GM12892 (cell line): ENCODE data around the gene MAST3.

Experiments used
- DNase-seq: peaks from one replicate; pipeline ENCODE4 v3.0.0; 2011; ENCODE audit not compliant: insufficient read length
- FAIRE-seq: peaks from 2 replicates; lab custom pipeline; 2011; peaks lifted over from hg19 to GRCh38; lab: Jason Lieb, UNC
- POLR2A ChIP-seq: IDR thresholded peaks from 2 replicates; pipeline ENCODE4 v1.6.1; 2011; ENCODE audit warnings: low read depth, low read length, control low read depth
- POLR2AphosphoS5 ChIP-seq: IDR thresholded peaks from 2 replicates; pipeline ENCODE4 v1.6.1; 2011; ENCODE audit warnings: low read depth, low read length, control low read depth
- TAF1 ChIP-seq: IDR thresholded peaks from 2 replicates; pipeline ENCODE4 v1.6.1; 2011; ENCODE audit warnings: low read depth, mild to moderate bottlenecking, control low read depth, low read length, borderline replicate concordance

Gene MAST3

DNA sequence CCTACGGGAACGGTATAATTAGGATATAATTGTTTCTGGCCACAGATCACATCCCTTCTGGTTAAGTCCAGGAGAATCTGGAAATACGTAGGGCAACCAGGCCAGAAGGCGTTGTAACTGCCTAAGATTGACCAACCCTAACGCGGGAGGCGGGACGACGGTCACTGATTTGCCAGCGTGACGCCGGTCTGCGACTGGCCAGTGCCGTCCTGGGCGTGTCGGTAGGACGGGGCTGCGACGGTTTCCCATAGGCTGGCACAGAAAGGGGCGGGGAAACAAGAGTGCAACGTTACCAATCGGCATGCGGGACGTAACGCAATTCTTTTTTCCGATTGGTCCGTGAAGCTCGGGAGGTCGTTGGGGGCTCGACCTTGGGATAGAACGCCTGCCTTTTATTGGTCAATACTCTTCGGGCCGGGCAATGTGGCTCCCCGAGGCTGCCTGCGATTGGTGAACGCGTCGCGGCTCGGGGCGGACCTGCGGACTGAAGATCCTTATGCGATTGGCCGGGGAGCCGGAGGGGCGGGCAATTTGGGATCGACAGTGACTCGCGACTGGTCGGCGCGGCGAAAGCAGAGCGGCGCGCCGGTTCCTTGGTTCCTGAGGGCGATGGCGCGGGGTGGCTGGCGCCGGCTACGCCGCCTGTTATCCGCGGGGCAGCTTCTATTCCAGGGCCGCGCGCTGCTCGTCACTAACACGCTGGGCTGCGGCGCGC lies 95.3 kb downstream of the MAST3 start, which contains the start of gene MPV17L2:
TSS of gene MPV17L2 (plus strand) at position 546 of the 715 bp plus-strand sequence. CDS start at position 610, 64 bp downstream.
- FAIRE-seq (peak; percentile 99), DNase-seq (peak; percentile 93)
- 0 out of 2 replicates have a peak, but pooled peaks have one; percentile 17 for TF ChIP-seq TAF1
- TF ChIP-seq POLR2AphosphoS5: peak; percentile 50; the same call in 1 of the 2 replicates
- TF ChIP-seq POLR2A: peak; percentile 66

DNA sequence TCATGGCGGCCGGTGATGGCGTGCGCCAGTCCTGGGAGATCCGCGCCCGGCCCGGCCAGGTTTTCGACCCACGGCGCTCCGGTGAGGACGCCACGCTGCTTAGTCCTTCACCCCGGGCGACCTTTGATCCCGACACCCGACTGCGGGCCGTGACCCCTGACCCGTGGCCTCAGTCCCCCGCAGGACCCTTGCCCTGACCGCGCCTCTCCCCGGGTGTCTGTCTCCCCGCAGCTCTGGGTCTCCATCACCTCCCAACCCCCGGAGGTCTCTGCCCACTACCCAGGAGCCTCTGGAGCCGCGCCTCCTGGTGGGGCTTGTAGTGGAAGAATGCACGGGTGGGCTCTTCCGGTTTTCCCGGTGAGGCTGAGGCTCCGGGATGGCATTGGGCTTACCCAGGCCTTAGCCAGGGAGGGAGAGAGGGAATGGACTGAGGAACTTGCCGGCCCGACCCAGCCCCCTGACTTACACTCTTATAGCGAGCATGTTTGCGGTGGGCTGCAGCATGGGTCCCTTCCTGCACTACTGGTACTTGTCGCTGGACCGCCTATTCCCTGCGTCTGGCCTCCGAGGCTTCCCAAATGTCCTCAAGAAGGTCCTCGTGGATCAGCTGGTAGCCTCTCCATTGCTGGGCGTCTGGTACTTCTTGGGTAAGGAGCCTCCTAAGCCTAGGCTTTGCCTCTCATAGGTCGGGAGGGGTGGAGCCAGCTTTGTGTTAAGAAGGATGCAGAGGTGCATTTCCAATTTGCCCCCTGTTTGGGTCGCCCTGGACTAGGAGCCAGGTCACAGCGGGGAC lies 96.0 kb downstream of the MAST3 start:
- DNase-seq (no peak), FAIRE-seq (no peak)
- no peak for TF ChIP-seq POLR2A
- TF ChIP-seq POLR2AphosphoS5: no peak
- TF ChIP-seq TAF1: no peak

DNA sequence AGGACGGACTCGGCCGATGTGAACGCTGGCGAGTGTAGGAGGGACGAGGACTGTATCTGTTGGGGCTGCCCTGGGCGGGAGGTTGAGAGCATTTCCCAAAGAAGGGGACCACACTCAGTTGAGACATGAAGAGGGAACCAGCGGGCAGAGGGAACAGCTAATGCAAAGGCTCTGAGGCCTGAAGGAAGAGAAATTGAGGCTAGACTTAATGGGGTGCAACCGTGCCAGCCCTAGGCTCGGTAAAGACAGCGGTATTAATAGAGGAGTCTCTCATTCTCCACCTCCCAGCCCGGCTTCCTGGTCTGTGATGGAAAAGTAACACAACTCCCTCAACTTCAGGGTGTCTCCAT lies 96.6 kb downstream of the MAST3 start:
- no peak for FAIRE-seq
- no peak for TF ChIP-seq TAF1
- TF ChIP-seq POLR2A: no peak
- TF ChIP-seq POLR2AphosphoS5: no peak
- DNase-seq: no peak

DNA sequence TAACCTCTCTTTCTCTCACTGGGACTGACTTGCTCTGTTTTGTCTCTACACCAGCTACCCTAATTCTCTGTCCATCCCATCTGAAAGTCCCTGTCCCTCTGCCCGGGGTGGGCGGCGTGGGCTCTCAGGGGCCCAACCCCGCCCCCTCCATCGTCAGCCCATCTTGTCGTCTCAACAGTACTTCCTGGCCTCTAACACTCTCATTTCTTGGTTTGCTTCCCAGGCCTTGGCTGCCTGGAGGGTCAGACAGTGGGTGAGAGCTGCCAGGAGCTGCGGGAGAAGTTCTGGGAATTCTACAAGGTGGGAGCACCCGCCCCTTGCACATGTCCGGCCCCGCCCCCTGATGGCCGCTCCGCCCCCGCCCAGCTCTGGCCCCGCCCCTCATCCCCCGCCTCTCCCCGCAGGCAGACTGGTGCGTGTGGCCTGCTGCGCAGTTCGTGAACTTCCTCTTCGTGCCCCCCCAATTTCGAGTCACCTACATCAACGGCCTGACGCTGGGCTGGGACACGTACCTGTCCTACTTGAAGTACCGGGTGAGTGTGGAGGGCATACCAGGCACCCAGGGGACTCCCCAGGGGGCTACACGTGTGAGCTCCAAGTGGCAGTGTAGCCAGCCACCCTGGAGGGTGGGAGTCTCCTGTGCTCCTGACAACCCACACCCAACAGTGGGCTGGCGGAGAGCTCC lies 97.1 kb downstream of the MAST3 start:
- DNase-seq (peak; percentile 60), FAIRE-seq (peak; percentile 85)

DNA sequence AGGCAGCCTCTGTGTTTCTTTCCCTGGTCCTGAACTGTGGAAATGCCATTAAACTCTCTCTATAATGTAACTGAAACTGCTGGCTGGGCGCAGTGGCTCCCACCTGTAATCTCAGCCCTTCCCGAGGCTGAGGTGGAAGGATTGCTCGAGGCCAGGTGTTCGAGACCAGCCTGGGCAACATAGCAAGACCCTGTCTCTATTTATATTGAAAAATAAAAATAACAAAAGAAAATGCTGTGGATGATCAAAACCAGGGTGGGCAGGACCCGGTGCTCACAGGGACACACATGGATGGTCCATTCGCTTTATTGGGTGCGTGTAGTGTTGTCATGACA lies 98.9 kb downstream of the MAST3 start:
- FAIRE-seq: no peak
- no peak for DNase-seq
- no peak for TF ChIP-seq TAF1
- TF ChIP-seq POLR2AphosphoS5: no peak
- TF ChIP-seq POLR2A: no peak

More for the DNA sequence above, 97.1 kb downstream of the MAST3 start:
- TF ChIP-seq TAF1 (no peak), POLR2A (no peak), POLR2AphosphoS5 (no peak)

DNA sequence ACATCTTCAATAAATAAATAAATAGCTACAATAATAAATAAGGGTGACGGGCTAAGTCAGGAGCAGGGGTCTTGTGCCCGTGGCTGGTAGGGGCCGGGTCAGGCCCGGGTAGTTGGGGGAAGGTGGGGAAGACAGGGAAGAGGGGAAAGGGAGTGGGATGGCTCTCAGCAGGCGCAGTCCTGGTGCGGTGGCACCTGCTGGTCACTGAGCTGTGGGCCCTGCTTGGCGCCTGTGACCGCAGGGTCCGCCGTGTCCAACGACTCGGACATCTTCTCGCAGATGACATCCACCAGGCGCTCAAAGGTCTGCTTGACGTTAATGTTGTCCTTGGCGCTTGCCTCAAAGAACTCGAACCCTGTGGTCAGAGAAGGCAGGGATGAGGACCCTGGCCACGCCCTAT lies 99.7 kb downstream of the MAST3 start:
- DNase-seq (no peak), FAIRE-seq (no peak)
- no peak for TF ChIP-seq TAF1
- TF ChIP-seq POLR2AphosphoS5: no peak
- TF ChIP-seq POLR2A: no peak

DNA sequence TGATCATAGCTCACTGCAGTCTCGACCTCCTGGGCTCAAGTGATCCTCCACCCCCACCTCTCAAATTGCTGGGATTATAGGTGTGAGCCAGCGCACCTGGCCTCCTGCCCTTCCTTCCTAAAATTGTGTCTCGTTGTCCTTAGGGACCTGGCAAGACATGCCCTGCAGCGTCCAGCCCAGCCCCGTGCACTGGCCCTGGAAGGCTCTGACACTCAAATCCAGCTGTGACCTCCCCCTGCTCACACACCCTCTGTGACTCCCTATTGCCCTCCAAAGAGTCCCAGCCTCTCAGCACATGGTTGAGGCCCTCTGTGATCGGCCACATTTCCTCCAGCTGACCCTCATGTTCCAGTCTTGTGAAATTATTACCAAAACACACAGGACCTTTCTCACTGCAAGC lies 100.4 kb downstream of the MAST3 start:
- TF ChIP-seq POLR2AphosphoS5: no peak
- no peak for TF ChIP-seq POLR2A
- TF ChIP-seq TAF1: no peak
- no peak for DNase-seq
- no peak for FAIRE-seq

DNA sequence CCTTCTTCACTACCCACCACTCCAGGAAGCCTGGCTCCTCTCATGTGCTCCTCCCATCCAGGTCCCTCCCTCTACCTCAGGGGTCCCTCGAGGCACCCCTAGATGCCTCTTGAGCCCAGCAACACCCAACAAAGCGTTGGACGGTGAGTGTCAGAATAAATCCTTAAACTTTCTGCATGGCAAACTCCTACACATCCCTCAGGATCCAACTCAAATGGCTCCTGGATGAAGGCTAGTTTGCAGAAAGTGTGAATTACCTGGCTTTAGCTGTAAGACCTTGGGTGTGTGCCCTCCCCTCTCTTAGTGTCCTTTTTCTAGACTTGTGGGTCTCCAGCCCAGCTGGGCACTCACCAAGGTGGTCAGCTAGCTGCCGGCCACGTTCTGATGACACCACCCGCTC lies 100.8 kb downstream of the MAST3 start:
- FAIRE-seq: no peak
- no peak for TF ChIP-seq POLR2AphosphoS5
- DNase-seq: no peak
